Stomach (tissue), 9 donors: Measurements from ENCODE around the gene RPS6KL1. TPM values are rescaled to one million over a fixed set of nuclear protein-coding genes. Genes with fewer than 3 reads are reported as not detected.
"Not testable (repeated sequence)": the region's sequence is repeated elsewhere in the genome, so short reads cannot be mapped to it uniquely, and the experiment has no call there.

Experiments used
- DNase-seq, 2 donors: peaks; one replicate each; pipeline versions ENCODE4 v3.0.0 to v3.0.0-alpha.2; 2013 to 2019
- H3K27ac ChIP-seq, 5 donors: fragments of 200-600 bp in 4 of 5; sonication (generic) in 4 of 5; one replicate each; pipeline ENCODE4 v1.5.1; 2013 to 2019; ENCODE audit warnings: mild to moderate bottlenecking in 1 of 5, moderate library complexity in 1 of 5
- H3K27me3 ChIP-seq, 3 donors: fragments of 200-600 bp; sonication (generic); one replicate each; pipeline ENCODE4 v1.5.1; 2017 to 2019; ENCODE audit warnings: mixed run types in 1 of 3
- H3K36me3 ChIP-seq, 4 donors: fragments of 200-600 bp; sonication (generic); 1 replicate in 3 of 4; 2 replicates in 1 of 4; pipeline ENCODE4 v1.5.1; 2016 to 2019
- H3K4me1 ChIP-seq, 4 donors: fragments of 200-600 bp; sonication (generic); one replicate each; pipeline ENCODE4 v1.5.1; 2016 to 2019
- H3K4me3 ChIP-seq, 4 donors: fragments of 200-600 bp; sonication (generic) in 3 of 4; one replicate each; pipeline ENCODE4 v1.5.1; 2016 to 2019; ENCODE audit warnings: mild to moderate bottlenecking in 1 of 4
- H3K9me3 ChIP-seq, 4 donors: fragments of 200-600 bp; sonication (generic); one replicate each; pipeline ENCODE4 v1.5.1; 2016 to 2019
- EP300 ChIP-seq: sonication (generic); formaldehyde crosslinking; IDR thresholded peaks from one replicate; pipeline ENCODE4 v1.6.1; 2017; ENCODE audit warnings: antibody characterized with exemption
- POLR2A ChIP-seq, 4 donors: fragments of 450-650 bp; IDR thresholded peaks; one replicate each; pipeline ENCODE4 v1.6.1; 2016; ENCODE audit warnings: antibody characterized with exemption in 4 of 4, control low read depth in 2 of 4, mild to moderate bottlenecking in 1 of 4, moderate library complexity in 1 of 4
- POLR2AphosphoS5 ChIP-seq, 3 donors: sonication (generic); formaldehyde crosslinking; IDR thresholded peaks; one replicate each; pipeline ENCODE4 v1.6.1; 2016; ENCODE audit warnings: antibody characterized with exemption in 3 of 3
- WGBS, 5 donors: extraction: QIAGEN DNeasy Blood & Tissue Kit in 3 of 5; methylation state at CpG; one replicate each; pipeline versions ENCODE4 v1.1.5 to v1.1.7; 2013 to 2018; 5-methylcytosine and 5-hydroxymethylcytosine counted together
- intact Hi-C: fragments of 100-400 bp; cut with DNase I; formaldehyde crosslinking; loops from one replicate; pipeline ENCODE4 v1.15.1; 2023; ENCODE audit warnings: low total_unique reads
- polyA plus RNA-seq, 3 donors: library from polyadenylated mRNA; stranded (reverse); fragments of 200-250 nt; gene quantifications; one replicate each; pipeline ENCODE4 v1.2.3, GENCODE V29; 2013
- total RNA-seq, 5 donors: library from RNA; depleted of rRNA; stranded (reverse); fragments of >200 nt; gene quantifications; one replicate each; pipeline versions ENCODE4 v1.1.0 to v1.2.3, GENCODE V29; 2014 to 2016
- TF ChIP-seq, protein P1 (sequence below), 7 experiments: fragments of 450-650 bp in 4 of 7; fragments of 200-600 bp in 3 of 7; sonication (generic) in 3 of 7; IDR thresholded peaks; one replicate each; pipeline ENCODE4 v1.5.1; 2016 to 2019; ENCODE audit warnings: antibody characterized with exemption in 7 of 7, control low read depth in 2 of 7, mild to moderate bottlenecking in 1 of 7
- donor health status: healthy with polysubstance abuse.
- donor health status: Bipolar disorder and iron deficiency.
- donor health status: healthy.

Gene RPS6KL1
- total and polyA plus RNA-seq, 8 donors, result 0.92 to 2.5 (median 2.0) TPM; not detected in 3

DNA sequence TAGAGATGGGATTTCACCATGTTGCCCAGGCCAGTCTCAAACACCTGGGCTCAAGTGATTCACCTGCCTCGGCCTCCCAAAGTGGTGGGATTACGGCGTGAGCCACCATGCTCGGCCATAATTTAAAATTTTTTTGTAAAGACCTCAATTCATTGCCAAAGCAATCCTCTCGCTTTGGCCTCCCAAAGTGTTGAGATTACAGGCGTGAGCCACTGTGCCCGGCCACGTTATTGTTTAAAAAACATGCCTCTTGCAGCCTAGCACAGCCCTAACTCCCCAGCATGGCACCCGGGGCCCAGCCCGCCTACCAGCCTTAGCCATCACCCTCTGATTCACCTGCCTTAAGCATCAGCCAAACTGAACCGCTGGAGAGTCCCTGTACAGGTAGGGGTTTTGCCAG is 13.1 kb upstream of the RPS6KL1 start:
- DNase-seq, result no peak
- WGBS, 5 donors, result 89 to 96% (median 93%) methylated on average over 11 of the region's 11 CpGs
- no peaks in the 10 kb centered on the region for H3K9me3 ChIP-seq
- TF ChIP-seq, protein P1, sequence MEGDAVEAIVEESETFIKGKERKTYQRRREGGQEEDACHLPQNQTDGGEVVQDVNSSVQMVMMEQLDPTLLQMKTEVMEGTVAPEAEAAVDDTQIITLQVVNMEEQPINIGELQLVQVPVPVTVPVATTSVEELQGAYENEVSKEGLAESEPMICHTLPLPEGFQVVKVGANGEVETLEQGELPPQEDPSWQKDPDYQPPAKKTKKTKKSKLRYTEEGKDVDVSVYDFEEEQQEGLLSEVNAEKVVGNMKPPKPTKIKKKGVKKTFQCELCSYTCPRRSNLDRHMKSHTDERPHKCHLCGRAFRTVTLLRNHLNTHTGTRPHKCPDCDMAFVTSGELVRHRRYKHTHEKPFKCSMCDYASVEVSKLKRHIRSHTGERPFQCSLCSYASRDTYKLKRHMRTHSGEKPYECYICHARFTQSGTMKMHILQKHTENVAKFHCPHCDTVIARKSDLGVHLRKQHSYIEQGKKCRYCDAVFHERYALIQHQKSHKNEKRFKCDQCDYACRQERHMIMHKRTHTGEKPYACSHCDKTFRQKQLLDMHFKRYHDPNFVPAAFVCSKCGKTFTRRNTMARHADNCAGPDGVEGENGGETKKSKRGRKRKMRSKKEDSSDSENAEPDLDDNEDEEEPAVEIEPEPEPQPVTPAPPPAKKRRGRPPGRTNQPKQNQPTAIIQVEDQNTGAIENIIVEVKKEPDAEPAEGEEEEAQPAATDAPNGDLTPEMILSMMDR (IDR thresholded peaks at IDR 0.05), result no peak
- TF ChIP-seq POLR2A (IDR thresholded peaks at IDR 0.05), result no peak
- TF ChIP-seq EP300, result no peak
- TF ChIP-seq POLR2AphosphoS5 (IDR thresholded peaks at IDR 0.05), result no peak
- H3K27me3 ChIP-seq, result peaks cover 0 to 37% (median 9%) of the 10 kb centered on the region in 3 donors
- H3K4me1 ChIP-seq, result peaks cover 19 to 34% (median 28%) of the 10 kb centered on the region in 4 donors
- H3K36me3 ChIP-seq, result no peaks in the 10 kb centered on the region
- H3K27ac ChIP-seq, result no peak overlapping the region
- intact Hi-C loops, result no loop called here
- H3K4me3 ChIP-seq, result no peak overlapping the region

DNA sequence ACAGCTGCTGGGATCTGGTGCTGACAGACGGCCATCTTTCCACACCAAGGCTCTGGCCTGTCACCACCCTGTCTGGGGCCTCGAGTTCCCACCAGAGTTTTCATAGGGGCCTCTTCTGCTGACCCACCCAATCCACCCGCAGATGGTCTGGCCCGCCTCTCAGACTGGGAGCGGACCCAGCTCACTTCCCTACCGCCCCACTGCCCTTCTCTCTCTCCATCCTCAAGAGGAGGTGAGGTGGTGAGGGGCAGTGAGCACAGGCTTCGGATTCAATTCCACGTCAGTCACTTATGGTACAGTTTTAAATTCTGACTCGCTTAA is 12.3 kb upstream of the RPS6KL1 start:
- no peak for TF ChIP-seq POLR2AphosphoS5 (IDR thresholded peaks at IDR 0.05)
- TF ChIP-seq EP300, result no peak
- TF ChIP-seq POLR2A (IDR thresholded peaks at IDR 0.05), result no peak
- TF ChIP-seq, protein P1 (IDR thresholded peaks at IDR 0.05), result no peak
- no peaks in the 10 kb centered on the region for H3K9me3 ChIP-seq
- peaks cover 0 to 46% (median 14%) of the 10 kb centered on the region in 3 donors for H3K27me3 ChIP-seq
- DNase-seq, result no peak
- intact Hi-C loops, result no loop called here
- WGBS, 5 donors, result 80 to 93% (median 85%) methylated on average over 9 of the region's 9 CpGs
- no peak overlapping the region for H3K27ac ChIP-seq
- no peaks in the 10 kb centered on the region for H3K36me3 ChIP-seq
- H3K4me3 ChIP-seq, result no peak overlapping the region
- peaks cover 15 to 25% (median 21%) of the 10 kb centered on the region in 4 donors for H3K4me1 ChIP-seq

DNA sequence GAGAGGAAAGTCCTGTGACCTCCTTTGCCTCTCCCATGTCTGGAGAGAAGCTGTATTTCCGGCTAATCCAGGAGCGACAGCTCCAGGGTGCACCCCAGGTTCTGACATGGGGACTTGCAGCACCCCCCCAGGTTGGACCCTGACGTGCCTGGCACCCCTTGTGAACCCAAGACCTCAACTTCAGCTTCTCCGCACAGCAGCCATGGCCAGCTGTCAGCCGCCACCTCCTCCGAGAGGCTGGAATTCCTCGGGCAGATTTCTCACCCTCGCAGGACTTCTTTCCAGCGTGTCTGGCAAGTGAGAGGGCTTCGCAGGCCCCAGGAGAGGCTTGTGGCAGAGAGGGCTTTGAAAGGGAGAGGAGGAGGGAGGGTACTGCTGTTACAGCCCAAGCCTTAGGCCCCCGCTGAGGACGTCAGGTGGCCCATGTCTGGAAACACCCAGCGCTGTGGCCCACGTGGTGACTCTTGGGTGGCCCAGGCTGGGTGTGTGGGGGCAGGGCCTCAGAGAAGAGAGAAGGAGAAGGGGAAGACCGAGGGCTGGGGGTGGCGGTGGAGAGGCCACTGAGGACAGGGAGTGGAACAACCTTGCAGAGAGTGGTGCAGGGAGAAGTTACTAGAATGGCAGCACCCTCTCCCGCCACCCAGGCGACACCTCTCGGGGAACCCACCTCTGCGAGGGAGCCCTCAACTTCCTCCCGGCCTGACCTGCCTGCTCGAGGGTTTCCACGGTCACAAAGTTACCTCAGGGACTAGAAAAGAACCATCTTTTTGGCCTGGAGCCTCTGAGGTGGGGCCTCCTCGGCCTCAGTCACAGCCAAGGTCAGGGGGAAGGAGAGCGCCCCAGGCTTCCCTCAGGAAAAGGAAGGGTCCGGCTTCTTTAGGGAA is 11.7 kb upstream of the RPS6KL1 start:
- no peak for DNase-seq
- no peak overlapping the region for H3K4me3 ChIP-seq
- 63 to 72% (median 69%) methylated on average over 16 to 26 of the region's 26 CpGs for WGBS, 5 donors
- H3K4me1 ChIP-seq, result peaks cover 10 to 19% (median 18%) of the 10 kb centered on the region in 4 donors
- H3K27ac ChIP-seq, result peak overlapping the region in 2 of 5 donors; percentile 12 to 20
- no peak for TF ChIP-seq EP300
- no peak for TF ChIP-seq POLR2A (IDR thresholded peaks at IDR 0.05)
- TF ChIP-seq POLR2AphosphoS5 (IDR thresholded peaks at IDR 0.05), result no peak
- no peaks in the 10 kb centered on the region for H3K9me3 ChIP-seq
- H3K36me3 ChIP-seq, result no peaks in the 10 kb centered on the region
- intact Hi-C loops, result no loop called here
- H3K27me3 ChIP-seq, result peaks cover 0 to 51% (median 16%) of the 10 kb centered on the region in 3 donors

DNA sequence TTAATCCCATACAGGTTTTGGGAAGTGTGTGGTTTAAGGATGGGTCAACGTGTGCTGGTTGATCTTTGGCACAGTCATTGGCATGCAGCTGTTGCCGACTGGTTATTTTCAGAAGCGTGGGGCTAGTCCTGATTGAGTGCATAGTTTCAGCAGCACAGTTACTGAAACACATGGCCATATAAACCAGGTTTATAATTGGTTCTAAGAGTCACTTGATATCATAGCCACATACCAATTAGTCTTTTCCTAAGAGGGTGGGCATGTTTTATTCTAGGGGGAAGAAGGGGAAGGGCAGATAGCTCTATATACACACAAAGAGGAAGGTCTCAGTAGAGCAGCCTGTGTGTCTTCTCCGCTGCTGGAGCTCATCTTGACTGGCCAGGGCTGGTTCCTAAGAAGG is 11.0 kb upstream of the RPS6KL1 start:
- peaks cover 0 to 57% (median 16%) of the 10 kb centered on the region in 3 donors for H3K27me3 ChIP-seq
- no peaks in the 10 kb centered on the region for H3K9me3 ChIP-seq
- peak overlapping the region in 1 of 5 donors; percentile 20 for H3K27ac ChIP-seq
- TF ChIP-seq POLR2AphosphoS5 (IDR thresholded peaks at IDR 0.05) (no peak), POLR2A (IDR thresholded peaks at IDR 0.05) (no peak), EP300 (no peak)
- TF ChIP-seq, protein P1 (IDR thresholded peaks at IDR 0.05), result no peak
- 43 to 59% (median 51%) methylated on average over 4 of the region's 4 CpGs for WGBS, 5 donors
- intact Hi-C loops, result no loop called here
- no peaks in the 10 kb centered on the region for H3K36me3 ChIP-seq
- peaks cover 3 to 13% (median 11%) of the 10 kb centered on the region in 4 donors for H3K4me1 ChIP-seq
- DNase-seq, result no peak
- H3K4me3 ChIP-seq, result no peak overlapping the region

DNA sequence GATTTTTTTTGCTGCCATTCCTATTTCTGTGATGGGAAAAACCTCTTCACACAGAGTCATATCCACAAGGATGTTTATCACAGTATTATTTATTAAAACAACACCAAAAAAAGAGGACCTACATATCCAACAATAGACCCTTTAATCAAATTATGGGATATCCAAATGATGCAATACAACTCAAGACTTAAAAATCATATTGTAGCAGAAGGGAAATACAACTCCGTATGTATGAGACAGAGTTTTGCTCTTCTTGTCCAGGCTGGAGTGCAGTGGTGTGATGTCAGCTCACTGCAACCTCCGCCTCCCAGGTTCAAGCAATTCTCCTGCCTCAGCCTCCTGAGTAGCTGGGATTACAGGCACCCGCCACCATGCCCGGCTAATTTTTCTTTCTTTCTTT is 9.9 kb upstream of the RPS6KL1 start:
- WGBS, 5 donors, result 74 to 87% (median 79%) methylated on average over 4 of the region's 4 CpGs
- H3K9me3 ChIP-seq, intact Hi-C loops, H3K4me3 ChIP-seq, H3K36me3 ChIP-seq, DNase-seq: not testable (repeated sequence)
- peak overlapping the region in 1 of 5 donors; percentile 20 for H3K27ac ChIP-seq
- H3K27me3 ChIP-seq, result peaks cover 0 to 65% (median 16%) of the 10 kb centered on the region in 3 donors
- H3K4me1 ChIP-seq, result peaks cover 0 to 12% (median 9%) of the 10 kb centered on the region in 4 donors
